GM21786 (cell line): ENCODE results near the gene PPP1R7.

Experiments used
- ATAC-seq: cut with Tn5 transposase; IDR thresholded peaks from one replicate; pipeline ENCODE4 v1.9.1; 2021; ENCODE audit not compliant: unreplicated experiment

PPP1R7 gene

GRCh38 chr2:241118737-241119505 lies 31.3 kb upstream of the PPP1R7 start:
- no peak for ATAC-seq

- no peak for ATAC-seq
Observed at GRCh38 chr2:241120440-241120839, 29.8 kb upstream of the PPP1R7 start.

DNA sequence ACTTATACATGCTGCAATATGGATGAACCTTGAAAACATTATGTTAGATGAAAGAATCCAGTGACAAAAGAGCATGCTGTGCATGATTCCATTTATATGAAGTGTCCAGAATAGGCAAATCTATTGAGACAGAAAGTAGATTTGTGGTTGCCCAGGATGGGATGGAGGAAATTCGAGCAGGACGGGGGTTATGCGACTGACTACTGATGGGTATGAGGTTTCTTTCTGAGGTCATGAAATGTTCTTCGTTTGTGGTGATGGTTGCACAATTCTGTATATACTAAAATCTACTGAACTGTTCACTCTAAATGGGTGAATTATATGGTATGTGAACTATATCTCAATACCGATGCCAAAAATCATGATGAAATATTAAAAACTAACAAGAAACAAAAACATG lies 29.3 kb upstream of the PPP1R7 start:
- no peak for ATAC-seq

- no peak for ATAC-seq
Observed at GRCh38 chr2:241122376-241123002, 27.8 kb upstream of the PPP1R7 start.

DNA sequence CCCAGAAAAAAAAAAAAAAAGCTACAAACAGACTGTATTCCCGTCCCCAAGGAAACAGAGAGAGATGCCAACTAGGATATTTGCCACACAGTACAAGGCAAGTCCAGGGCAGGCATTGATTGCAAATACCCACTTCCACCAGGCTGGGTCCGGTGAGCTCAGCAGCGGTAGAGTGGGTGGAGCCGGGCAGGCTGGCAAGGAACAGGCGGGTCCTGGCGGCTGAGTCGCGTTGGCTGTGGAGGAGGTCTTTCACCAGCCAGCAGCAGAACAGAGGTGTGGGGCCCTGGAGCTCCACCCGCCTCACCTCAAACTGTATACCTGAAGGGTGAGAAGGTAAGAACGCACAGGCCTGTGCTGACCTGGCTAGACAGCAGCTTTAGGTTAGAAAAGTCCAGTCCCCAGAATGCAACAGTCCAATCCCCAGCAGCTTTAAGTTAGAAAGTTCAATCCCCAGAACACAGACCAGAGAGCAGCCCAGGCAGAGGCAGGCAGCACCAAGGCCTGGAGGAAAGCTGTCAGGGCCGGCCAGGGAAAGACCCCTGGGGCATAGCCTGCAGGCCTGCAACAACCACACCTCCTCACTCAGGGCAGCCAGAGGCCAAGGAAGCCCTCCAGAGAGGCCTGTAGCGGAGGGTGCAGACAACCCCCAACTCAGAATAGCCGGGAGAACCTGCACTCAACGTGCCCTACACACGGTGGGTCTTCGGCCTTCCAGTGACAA lies 26.3 kb upstream of the PPP1R7 start:
- ATAC-seq = no peak

DNA sequence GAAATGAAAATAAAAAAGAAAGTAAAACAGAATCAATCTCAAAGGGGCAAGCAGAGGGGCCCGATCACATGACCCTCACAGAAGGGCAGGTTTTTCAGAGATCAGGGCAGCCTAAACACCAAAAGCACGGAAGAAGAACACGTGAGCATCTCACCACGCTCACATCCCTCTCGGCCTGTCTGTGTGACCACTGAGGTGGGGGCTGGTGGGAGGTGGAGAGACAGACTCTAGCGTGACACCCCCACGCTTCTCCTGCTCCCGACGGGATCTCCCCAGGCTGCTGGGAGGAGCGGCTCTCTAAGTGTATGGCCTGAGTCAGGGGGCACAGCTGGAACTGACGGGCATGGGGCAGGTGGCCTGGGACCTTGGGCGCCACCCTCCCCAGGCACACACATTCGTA lies 24.6 kb upstream of the PPP1R7 start:
- ATAC-seq = no peak

- no peak for ATAC-seq
Observed at GRCh38 chr2:241126201-241126611, 24.1 kb upstream of the PPP1R7 start.

- ATAC-seq = no peak
Observed at GRCh38 chr2:241126771-241127202, 23.5 kb upstream of the PPP1R7 start.

DNA sequence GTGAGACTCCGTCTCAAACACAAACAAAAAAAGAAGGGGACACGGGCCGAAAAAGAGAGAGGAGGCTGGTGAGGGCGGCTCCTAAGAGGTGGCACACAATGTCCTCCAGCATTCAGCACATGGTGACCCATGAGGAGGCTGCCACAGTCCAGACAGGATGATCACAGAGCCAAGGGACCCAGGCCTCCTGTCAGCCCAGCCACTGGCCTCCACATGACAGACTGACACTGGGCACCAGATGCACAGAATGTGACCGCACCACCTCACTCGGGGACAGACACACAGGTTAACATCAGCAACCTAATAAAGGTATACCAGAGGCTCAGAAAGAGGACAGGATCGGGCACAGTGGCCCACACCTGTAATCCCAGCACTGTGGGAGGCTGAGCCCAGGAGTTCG lies 22.0 kb upstream of the PPP1R7 start:
- ATAC-seq = no peak

GRCh38 chr2:241129086-241129871 lies 21.0 kb upstream of the PPP1R7 start:
- ATAC-seq = no peak

- no peak for ATAC-seq
Observed at GRCh38 chr2:241130316-241130715, 20.0 kb upstream of the PPP1R7 start.

- ATAC-seq = no peak
Observed at GRCh38 chr2:241131531-241131930, 18.7 kb upstream of the PPP1R7 start.

DNA sequence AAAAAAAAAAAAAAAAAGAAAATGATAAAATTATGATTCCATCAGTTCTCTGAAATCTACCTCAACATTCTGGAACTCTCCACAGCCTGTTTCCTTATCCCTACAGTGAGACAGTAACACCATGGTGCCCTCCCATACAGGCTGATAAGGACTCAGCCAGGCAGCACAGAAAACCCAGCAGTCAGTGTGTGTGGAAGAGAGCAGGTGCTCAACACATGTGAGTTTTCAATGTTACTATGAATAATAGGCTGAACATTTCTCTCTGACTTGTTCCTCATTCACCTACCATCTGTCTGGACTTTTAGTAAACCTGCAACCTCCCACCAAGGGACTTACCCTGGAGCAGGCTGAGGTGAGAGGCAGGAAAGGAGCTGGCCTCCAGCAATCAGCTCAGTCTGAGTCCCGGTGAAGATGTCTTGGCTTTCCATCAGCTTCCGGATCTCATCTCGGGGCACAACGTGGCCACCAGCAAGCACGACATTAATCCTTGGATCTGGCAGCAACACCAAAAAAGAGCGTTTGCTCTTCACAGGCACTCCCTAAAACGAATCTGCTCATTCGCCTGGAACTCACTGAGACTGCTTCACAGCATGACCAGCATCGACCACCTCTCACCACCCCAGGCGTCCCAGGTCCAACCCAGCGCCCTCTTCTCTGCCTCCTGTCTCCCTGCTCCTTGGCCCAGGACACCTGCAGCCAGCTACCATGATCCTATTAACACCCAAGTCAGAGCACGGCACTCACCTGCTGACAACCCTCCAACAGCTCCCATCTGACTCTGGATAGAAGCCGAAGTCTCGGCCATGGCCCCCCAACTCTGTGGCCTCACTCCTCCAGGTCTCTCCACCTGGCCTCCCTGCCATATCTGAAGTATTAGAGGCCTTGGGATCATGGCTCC lies 17.5 kb upstream of the PPP1R7 start:
- no peak for ATAC-seq

DNA sequence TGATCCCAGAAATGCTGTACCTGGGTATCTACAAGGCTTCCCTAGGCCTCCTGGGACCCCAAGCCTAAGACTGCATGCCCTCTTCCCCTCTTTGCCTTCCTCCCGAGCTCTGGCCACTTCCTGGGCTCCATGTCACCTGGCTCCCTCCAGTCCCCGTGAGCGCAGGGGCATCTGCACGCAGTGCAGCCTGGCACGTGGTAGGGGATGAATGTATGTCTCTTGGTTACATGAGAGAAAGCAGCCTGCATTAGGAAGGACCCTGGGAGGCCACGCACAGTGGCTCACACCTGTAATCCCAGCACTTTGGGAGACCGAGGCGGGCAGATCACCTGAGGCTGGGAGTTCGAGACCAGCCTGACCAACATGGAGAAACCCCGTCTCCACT lies 16.8 kb upstream of the PPP1R7 start:
- no peak for ATAC-seq

DNA sequence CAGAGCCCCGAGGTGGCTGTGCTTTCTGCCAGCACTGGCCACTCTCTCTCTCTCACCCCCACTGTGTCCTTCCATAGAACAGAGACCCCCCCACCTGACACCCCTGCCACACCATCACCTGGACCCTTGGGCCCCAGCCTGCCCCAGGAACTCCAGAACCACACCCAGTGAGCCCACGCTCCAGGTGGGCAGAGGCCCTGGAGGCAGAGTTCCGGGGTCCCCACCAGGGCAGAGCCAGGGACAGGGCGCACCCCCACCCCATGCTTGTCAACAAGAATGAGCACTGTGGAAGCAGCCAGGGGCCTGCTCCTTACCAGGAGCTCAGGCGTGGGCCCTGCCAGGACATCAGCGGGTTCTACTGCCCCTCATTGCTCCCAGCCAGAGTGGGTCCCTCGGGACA lies 15.6 kb upstream of the PPP1R7 start:
- no peak for ATAC-seq

DNA sequence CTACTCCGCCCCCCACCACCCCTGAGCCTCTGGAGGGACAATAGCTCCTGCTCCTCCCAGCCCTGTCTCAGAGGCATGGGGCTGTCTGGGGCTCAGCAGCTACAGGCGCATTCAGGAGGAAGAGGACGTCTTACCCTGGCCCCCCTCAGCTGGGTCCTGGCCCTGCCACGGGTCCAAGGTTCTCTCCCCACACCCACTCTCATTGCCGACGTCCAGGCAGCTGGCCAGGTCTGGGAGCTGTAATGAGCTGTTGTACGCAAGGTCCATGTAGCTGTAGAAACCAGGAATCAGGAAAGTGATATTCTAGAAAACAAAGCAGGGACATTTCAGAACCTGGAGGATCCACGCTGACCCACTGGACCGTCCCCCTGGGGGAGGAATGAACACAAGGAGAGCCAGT lies 14.5 kb upstream of the PPP1R7 start:
- ATAC-seq = no peak

DNA sequence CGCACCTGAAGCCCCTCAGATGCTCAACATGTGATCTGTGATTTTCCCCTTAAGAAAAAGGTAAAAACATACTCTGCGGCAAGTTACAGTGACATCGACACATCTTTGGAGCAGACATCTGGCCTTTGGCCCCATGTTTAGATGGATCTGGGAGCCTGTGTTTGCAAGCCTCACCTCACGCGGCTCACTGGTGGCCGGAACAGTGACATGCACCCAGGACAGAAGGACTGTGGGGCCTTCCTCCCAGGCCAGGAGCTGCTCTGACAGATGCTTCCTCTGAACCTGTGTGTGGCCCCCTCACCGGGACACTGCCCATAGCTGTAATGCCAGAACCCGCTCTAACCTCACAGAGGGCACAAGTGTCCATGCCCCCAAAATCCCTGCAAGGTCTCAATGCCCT lies 14.1 kb upstream of the PPP1R7 start:
- ATAC-seq = no peak

DNA sequence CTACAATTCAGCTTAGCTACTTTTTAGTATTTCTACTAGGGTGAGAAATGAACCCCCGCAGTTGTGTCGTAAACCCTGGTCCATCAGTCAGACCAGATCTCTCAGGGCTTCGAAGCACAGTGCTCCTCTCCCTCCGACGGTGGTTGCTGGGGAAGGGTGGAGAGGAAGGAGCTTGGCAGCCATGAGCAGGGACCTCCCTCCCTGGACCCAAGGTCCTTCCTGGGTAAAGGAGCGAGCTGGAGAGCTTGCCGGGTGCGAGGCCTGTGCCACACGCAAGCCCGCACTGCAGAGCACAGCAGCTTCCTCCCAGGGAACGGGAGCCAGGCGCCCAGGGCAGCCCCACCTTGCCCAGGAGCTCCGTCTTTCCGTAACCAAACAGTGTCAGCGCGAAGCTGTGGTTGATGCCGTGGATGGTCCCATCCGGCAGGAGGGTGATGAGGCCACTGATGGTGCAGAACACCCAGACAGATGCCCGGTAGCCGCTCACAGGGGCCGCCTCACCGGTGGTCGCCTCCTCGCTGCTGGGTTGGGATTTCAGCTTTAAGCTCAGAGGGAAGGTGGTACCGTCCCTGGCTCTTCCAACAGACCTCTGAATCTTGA lies 13.5 kb upstream of the PPP1R7 start:
- no peak for ATAC-seq

DNA sequence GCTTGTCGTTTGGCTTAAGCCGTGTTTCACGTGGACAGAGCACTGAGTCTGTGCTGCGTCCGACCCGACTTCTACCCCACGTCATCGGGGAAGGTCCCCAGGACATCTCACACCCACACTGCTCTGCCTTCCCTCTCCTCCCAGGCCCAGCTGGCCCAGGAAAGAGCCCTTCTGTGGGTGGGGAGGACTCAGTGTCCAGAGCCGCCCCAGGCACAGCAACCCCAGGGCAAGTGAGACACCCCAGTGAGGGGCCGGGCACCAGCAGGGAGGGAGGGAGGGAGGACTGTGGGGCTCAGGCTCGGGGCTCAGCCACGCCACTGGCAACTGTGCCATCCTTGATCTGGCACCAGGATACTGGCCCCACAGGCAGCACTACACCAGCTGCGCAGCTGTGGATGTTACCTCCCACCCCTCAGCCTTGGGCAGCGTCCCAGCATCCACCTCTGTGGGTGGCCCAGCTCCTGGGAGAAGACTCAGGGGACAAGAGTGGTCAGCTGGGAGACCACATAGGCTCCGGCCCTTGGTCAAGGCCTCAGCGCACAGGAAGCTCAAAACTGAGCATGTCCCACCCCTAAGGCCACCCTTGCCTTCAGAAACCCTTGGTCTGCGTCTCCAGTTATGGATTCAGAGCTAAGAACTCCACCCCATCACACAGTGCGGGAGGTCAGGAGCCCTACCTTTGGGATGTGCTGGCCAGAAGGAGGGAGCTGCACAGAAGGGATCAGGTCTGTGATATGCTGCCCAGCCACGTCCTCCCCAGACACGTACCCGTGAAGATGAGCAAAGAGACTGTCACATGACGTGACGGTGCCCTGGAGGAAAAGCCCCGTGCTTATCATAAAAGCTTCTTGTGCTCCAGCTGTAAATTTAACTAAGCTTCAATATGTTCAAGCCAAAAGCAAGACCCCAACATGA lies 12.7 kb upstream of the PPP1R7 start:
- no peak for ATAC-seq
